Measurements from ENCODE around the gene NPSR1. TPM values are rescaled to one million over a fixed set of nuclear protein-coding genes. Genes with fewer than 3 reads are reported as not detected.
"Not testable (repeated sequence)": the region's sequence is repeated elsewhere in the genome, so short reads cannot be mapped to it uniquely, and the experiment has no call there.

The NPSR1 gene, protein sequence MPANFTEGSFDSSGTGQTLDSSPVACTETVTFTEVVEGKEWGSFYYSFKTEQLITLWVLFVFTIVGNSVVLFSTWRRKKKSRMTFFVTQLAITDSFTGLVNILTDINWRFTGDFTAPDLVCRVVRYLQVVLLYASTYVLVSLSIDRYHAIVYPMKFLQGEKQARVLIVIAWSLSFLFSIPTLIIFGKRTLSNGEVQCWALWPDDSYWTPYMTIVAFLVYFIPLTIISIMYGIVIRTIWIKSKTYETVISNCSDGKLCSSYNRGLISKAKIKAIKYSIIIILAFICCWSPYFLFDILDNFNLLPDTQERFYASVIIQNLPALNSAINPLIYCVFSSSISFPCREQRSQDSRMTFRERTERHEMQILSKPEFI
- total RNA-seq, result not detected

DNA sequence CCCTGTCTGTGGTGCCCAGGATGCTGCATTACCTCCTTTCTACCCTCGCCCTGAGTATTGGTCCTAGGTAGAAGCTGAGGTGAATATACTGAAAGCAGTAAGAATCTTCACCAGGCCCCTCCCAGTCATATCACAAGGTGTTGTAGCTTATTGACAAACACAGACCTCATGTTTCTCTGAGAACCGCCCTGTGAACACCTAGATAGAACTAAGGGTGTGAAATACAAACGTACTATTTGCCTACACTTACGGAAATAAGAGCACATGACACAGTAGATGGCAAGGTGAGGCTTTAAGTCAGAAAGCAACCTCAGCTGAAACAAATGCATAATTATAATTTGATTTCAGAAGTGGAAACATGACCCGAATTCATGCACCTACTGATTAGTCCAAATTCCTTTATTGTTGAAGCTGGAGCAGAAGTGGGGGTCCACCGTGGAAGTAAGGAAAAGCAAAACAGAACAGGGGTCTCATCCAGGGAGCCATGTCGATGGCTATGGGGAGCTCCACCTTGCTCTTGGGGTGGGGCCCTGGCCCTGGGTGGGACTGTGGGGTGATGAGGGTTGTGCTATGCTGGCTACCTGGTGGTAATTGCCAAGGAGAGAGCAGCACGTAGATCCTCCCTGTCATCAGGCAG lies at the start of gene NPSR1:
NPSR1 (plus strand) TSS at position 587 of the 637 bp plus-strand sequence. CDS start 195 bp downstream, outside the sequence.
- intact Hi-C loops (cut with DNase I; ENCODE audit: low total_unique reads), result no loop called here
- H3K4me1 ChIP-seq, result no peaks in the 10 kb centered on the region
- TF ChIP-seq, protein P1, sequence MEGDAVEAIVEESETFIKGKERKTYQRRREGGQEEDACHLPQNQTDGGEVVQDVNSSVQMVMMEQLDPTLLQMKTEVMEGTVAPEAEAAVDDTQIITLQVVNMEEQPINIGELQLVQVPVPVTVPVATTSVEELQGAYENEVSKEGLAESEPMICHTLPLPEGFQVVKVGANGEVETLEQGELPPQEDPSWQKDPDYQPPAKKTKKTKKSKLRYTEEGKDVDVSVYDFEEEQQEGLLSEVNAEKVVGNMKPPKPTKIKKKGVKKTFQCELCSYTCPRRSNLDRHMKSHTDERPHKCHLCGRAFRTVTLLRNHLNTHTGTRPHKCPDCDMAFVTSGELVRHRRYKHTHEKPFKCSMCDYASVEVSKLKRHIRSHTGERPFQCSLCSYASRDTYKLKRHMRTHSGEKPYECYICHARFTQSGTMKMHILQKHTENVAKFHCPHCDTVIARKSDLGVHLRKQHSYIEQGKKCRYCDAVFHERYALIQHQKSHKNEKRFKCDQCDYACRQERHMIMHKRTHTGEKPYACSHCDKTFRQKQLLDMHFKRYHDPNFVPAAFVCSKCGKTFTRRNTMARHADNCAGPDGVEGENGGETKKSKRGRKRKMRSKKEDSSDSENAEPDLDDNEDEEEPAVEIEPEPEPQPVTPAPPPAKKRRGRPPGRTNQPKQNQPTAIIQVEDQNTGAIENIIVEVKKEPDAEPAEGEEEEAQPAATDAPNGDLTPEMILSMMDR (IDR thresholded peaks at IDR 0.05), result no peak
- no peak within 1 kb of the TSS for H3K4me3 ChIP-seq
- H3K9me3 ChIP-seq, result no peaks in the 10 kb centered on the region
- no peak within 1 kb of the TSS for H3K27ac ChIP-seq
- no peak for DNase-seq
- no peaks in the 10 kb centered on the region for H3K27me3 ChIP-seq
- no peaks in the 10 kb centered on the region for H3K36me3 ChIP-seq

DNA sequence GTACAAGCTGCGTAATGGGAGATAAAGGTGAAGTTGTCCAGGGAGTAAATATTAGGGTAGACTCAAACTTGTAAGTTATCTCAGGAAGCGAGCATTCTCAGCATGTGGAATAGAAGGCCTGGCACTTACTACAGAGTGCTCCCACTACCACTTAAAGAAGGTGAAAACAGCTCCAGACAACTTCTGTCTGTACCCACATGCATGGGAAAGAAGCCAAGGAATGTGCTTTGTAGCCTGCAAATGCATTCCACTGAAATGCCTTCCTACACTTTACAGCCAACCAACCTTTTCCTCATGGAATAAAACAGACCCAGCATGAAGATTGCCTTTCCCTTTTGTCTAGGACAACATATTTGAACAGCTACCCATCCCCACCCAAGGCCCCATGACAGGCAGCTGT lies 45.4 kb upstream of the NPSR1 start:
- intact Hi-C loops (cut with DNase I; ENCODE audit: low total_unique reads), result no loop called here
- no peak overlapping the region for H3K27ac ChIP-seq
- no peak for TF ChIP-seq POLR2A (IDR thresholded peaks at IDR 0.05)
- TF ChIP-seq, protein P1 (IDR thresholded peaks at IDR 0.05), result no peak
- no peak for DNase-seq
- no peaks in the 10 kb centered on the region for H3K36me3 ChIP-seq
- H3K27me3 ChIP-seq, result no peaks in the 10 kb centered on the region
- H3K4me3 ChIP-seq, result no peak overlapping the region
- H3K4me1 ChIP-seq, result no peaks in the 10 kb centered on the region
- H3K9me3 ChIP-seq, result no peaks in the 10 kb centered on the region

DNA sequence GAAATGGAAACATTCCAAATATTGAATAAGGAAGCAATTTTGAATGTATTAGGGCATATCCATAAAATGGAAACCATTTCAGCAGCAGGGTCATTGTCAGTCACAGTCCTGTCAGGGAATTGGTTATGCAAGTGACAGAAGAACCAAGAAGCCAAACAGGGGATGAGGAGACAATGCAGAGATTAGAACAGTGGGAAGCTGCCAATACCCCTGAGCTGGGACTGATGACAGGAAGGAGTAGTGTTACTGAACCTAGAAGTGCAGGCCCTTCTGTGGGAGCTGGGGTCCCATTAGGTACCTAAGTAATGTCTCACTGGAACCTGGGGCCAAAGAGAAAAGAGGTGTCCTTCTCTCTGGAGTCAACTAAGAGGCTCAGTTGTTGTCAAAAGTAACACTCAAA lies 37.6 kb upstream of the NPSR1 start:
- Histone ChIP-seq H3K4me1 (no peaks in the 10 kb centered on the region), H3K4me3 (no peak overlapping the region), H3K9me3 (no peaks in the 10 kb centered on the region), H3K27me3 (no peaks in the 10 kb centered on the region), H3K36me3 (no peaks in the 10 kb centered on the region), H3K27ac (no peak overlapping the region)
- intact Hi-C loops (cut with DNase I; ENCODE audit: low total_unique reads), result no loop called here
- no peak for DNase-seq
- TF ChIP-seq, protein P1 (IDR thresholded peaks at IDR 0.05), result no peak
- TF ChIP-seq POLR2A (IDR thresholded peaks at IDR 0.05), result no peak

DNA sequence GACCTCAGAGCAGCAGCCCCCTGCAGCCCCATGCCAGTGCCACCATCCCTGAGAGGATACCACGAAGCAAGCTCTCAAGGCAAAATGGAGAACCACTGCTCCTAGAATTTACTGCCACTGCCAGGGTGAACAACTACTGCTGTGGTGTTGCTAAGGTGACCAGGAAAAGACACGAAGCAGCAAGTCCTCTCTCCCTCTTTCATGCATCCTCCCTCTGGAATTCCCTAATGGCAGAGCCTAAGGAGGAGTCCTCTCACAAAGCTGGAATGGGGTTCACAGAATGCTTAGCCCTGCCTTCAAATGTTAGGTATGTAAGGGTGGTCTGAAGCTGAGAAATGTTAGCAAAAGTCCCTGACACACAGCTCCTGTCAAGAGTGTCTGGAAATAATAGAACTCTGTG lies 35.8 kb upstream of the NPSR1 start:
- Histone ChIP-seq H3K4me1 (no peaks in the 10 kb centered on the region), H3K27ac (peak overlapping the region; percentile 29 to 43), H3K4me3 (no peak overlapping the region), H3K27me3 (no peaks in the 10 kb centered on the region), H3K9me3 (no peaks in the 10 kb centered on the region), H3K36me3 (no peaks in the 10 kb centered on the region)
- intact Hi-C loops (cut with DNase I; ENCODE audit: low total_unique reads), result no loop called here
- no peak for TF ChIP-seq POLR2A (IDR thresholded peaks at IDR 0.05)
- TF ChIP-seq, protein P1 (IDR thresholded peaks at IDR 0.05), result no peak
- no peak for DNase-seq

DNA sequence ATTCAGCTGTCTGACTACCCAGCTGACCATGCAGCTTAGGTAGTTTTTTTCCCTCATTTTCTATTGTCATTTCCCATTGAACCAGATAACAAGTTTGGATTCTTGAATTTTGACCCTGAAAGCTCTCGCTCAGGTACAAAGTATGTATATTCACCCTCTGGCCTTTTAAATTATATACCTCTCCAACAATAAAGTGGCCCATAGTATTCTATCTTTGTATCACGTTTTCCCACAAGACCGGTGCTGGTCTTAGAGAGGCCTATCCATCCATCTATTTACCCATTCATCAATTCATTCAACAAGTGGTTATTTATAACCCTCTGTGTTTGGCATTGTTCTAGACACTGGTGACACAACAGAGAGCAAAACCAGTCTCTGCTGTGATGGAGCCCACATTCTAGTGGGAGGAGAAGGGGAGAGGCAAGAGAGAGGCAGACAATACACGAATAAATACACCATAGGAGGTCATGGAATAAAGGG lies 35.2 kb upstream of the NPSR1 start:
- no peak for DNase-seq
- Histone ChIP-seq H3K27ac (peak overlapping the region in 1 of 2 donors; percentile 10), H3K4me1 (no peaks in the 10 kb centered on the region), H3K36me3 (no peaks in the 10 kb centered on the region), H3K4me3 (no peak overlapping the region), H3K27me3 (no peaks in the 10 kb centered on the region), H3K9me3 (no peaks in the 10 kb centered on the region)
- TF ChIP-seq, protein P1 (IDR thresholded peaks at IDR 0.05), result no peak
- TF ChIP-seq POLR2A (IDR thresholded peaks at IDR 0.05), result no peak
- intact Hi-C loops (cut with DNase I; ENCODE audit: low total_unique reads), result no loop called here

DNA sequence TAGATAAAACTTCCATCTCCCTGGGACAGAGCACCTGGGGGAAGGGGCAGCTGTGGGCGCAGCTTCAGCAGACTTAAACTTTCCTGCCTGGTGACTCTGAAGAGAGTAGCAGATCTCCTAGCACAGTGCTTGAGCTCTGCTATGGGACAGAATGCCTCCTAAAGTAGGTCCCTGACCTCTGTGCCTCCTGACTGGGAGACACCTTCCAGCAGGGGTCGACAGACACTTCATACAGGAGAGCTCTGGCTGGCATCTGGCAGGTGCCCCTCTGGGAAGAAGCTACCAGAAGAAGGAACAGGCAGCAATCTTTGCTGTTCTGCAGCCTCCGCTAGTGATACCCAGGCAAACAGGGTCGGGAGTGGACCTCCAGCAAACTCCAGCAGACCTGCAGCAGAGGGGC lies 29.4 kb upstream of the NPSR1 start:
- intact Hi-C loops (cut with DNase I; ENCODE audit: low total_unique reads); H3K4me3 ChIP-seq; H3K4me1 ChIP-seq; H3K9me3 ChIP-seq; H3K27me3 ChIP-seq; H3K36me3 ChIP-seq; H3K27ac ChIP-seq; DNase-seq: not testable (repeated sequence)

Data from uterus (tissue), 4 donors.